H1 (cell line): Measurements from ENCODE around the gene PSMB9. TPM values are rescaled to one million over a fixed set of nuclear protein-coding genes. Genes with fewer than 3 reads are reported as not detected.

Experiments used
- CTCF ChIP-seq, 3 experiments: IDR thresholded peaks; 1 replicate in 2 of 3; 2 replicates in 1 of 3; pipeline versions ENCODE4 v1.5.1 to v1.6.1; 2011; ENCODE audit warnings: low read length in 3 of 3, mild to moderate bottlenecking in 3 of 3, inconsistent platforms in 2 of 3, low read depth in 1 of 3, moderate library complexity in 1 of 3; ENCODE audit not compliant: insufficient read depth in 1 of 3; ENCODE audit errors: control extremely low read depth in 1 of 3
- SP4 ChIP-seq: IDR thresholded peaks from 2 replicates; pipeline ENCODE4 v1.6.1; 2012; ENCODE audit warnings: low read length, inconsistent platforms
- TCF12 ChIP-seq: IDR thresholded peaks from 2 replicates; pipeline ENCODE4 v1.6.1; 2011; ENCODE audit warnings: low read depth, mild to moderate bottlenecking, low read length
- polyA plus RNA-seq, 7 experiments: library from polyadenylated mRNA; depleted of rRNA in 3 of 7; stranded (reverse) in 5 of 7; unstranded in 2 of 7; fragments of >200 nt in 5 of 7; fragments of 200-250 nt in 2 of 7; gene quantifications; 1 replicate in 5 of 7; 2 replicates in 1 of 7; 4 replicates in 1 of 7; pipeline versions ENCODE4 v1.2.1 to v1.2.3, GENCODE V29; 2011 to 2013; ENCODE audit warnings: missing spikeins in 2 of 7, mixed read lengths in 2 of 7
- total RNA-seq: library from RNA; stranded (reverse); fragmentation: NEBNext Ultra II Directional; extraction: Animal tissue kit (Norgen Biotek cat#: 25700); gene quantifications from 2 replicates; pipeline ENCODE4 v1.2.1, GENCODE V29; 2021
- TF ChIP-seq, protein P1 (sequence below): IDR thresholded peaks from 2 replicates; pipeline ENCODE4 v1.6.1; 2011; ENCODE audit warnings: low read depth, mild to moderate bottlenecking, low read length; ENCODE audit not compliant: insufficient read depth

PSMB9 gene
- total and polyA plus RNA-seq, 2 of the 8 experiments (the other 6 are each of a cell fraction or from before 2014, with no cell fraction given): 4.5 to 22.8 TPM

- TF ChIP-seq, protein P1, sequence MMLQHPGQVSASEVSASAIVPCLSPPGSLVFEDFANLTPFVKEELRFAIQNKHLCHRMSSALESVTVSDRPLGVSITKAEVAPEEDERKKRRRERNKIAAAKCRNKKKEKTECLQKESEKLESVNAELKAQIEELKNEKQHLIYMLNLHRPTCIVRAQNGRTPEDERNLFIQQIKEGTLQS: no peak
- TF ChIP-seq CTCF (IDR thresholded peaks at IDR 0.05; ENCODE audit: control extremely low read depth in 1 of 3, insufficient read depth in 1 of 3, low read depth in 1 of 3, low read length in 3 of 3) (no peak), TCF12 (no peak), SP4 (no peak)
- TF ChIP-seq, all 59 proteins: peak for 0
These were observed 52.5 kb downstream of the PSMB9 start (continued) for GRCh38 chr6:32906539-32906938.
